Body of pancreas (tissue), 4 donors: ENCODE data around the gene C19orf12. TPM values are rescaled to one million over a fixed set of nuclear protein-coding genes. Genes with fewer than 3 reads are reported as not detected.
A peak's percentile ranks its signal among the peaks of the same experiment; 100 is the strongest.
"Not testable (repeated sequence)": the region's sequence is repeated elsewhere in the genome, so short reads cannot be mapped to it uniquely, and the experiment has no call there.

Experiments used
- ATAC-seq: fragments of 150-250 bp; one replicate; pipeline ENCODE4 v1.9.1; 2016
- DNase-seq, 4 donors: peaks; one replicate each; pipeline ENCODE4 v3.0.0-alpha.2; 2019
- H3K27ac ChIP-seq, 4 donors: fragments of 200-600 bp; sonication (generic); 1 replicate in 3 of 4; 2 replicates in 1 of 4; pipeline versions ENCODE4 v1.5.1 to v1.6.1; 2016 to 2019; ENCODE audit warnings: mild to moderate bottlenecking in 1 of 4, mixed read lengths in 1 of 4, moderate library complexity in 1 of 4
- H3K27me3 ChIP-seq, 2 donors: fragments of 200-600 bp; sonication (generic); one replicate each; pipeline ENCODE4 v1.6.0; 2016; ENCODE audit warnings: mild to moderate bottlenecking in 1 of 2
- H3K36me3 ChIP-seq, 2 donors: fragments of 200-600 bp; sonication (generic); replicated peaks in 1 of 2; 2 replicates each; pipeline ENCODE4 v1.5.1; 2016; ENCODE audit warnings: low read depth in 2 of 2; ENCODE audit not compliant: insufficient read depth in 1 of 2
- H3K4me1 ChIP-seq: fragments of 200-600 bp; sonication (generic); one replicate; pipeline ENCODE4 v1.6.0; 2016
- H3K4me3 ChIP-seq, 2 donors: fragments of 200-600 bp; sonication (generic); 1 replicate in 1 of 2; 2 replicates in 1 of 2; pipeline ENCODE4 v1.5.1; 2016 to 2019
- H3K9me3 ChIP-seq, 3 donors: fragments of 200-600 bp; sonication (generic); 1 replicate in 2 of 3; 2 replicates in 1 of 3; pipeline ENCODE4 v1.5.1; 2016
- CTCF ChIP-seq, 7 experiments: fragments of 450-650 bp in 4 of 7; fragments of 200-600 bp in 3 of 7; sonication (generic) in 3 of 7; IDR thresholded peaks; one replicate each; pipeline ENCODE4 v1.5.1; 2016 to 2019; ENCODE audit warnings: antibody characterized with exemption in 7 of 7
- POLR2A ChIP-seq, 3 donors: fragments of 450-650 bp; IDR thresholded peaks; one replicate each; pipeline ENCODE4 v1.6.1; 2016; ENCODE audit warnings: antibody characterized with exemption in 3 of 3, mild to moderate bottlenecking in 2 of 3
- WGBS, 2 donors: methylation state at CpG; one replicate each; pipeline ENCODE4 v1.1.5; 2017; 5-methylcytosine and 5-hydroxymethylcytosine counted together
- intact Hi-C: fragments of 100-400 bp; cut with DNase I; formaldehyde crosslinking; loops from one replicate; pipeline ENCODE4 v1.15.1; 2023
- total RNA-seq, 2 donors: library from RNA; depleted of rRNA; stranded (reverse); fragments of >200 nt; gene quantifications; one replicate each; pipeline ENCODE4 v1.1.0, GENCODE V29; 2016

C19orf12 gene
- total RNA-seq, 2 donors from 2014 or later = 18.2 to 23.7 TPM

GRCh38 chr19:29673451-29674371, 41.4 kb downstream of the C19orf12 start:
- intact Hi-C loops = no loop called here
- H3K9me3 ChIP-seq = no peaks in the 10 kb centered on the region
- peaks cover 47% of the 10 kb centered on the region for H3K4me1 ChIP-seq
- H3K27ac ChIP-seq = no peak overlapping the region
- WGBS, 2 donors = 89 to 92% methylated on average over 24 to 51 of the region's 57 CpGs
- no peaks in the 10 kb centered on the region for H3K27me3 ChIP-seq
- H3K36me3 ChIP-seq = no peaks in the 10 kb centered on the region
- no peak overlapping the region for H3K4me3 ChIP-seq
- ATAC-seq (no peak), DNase-seq (no peak)
- TF ChIP-seq CTCF (IDR thresholded peaks at IDR 0.05) (no peak), POLR2A (IDR thresholded peaks at IDR 0.05) (no peak)

- intact Hi-C loops = no loop called here
- no peaks in the 10 kb centered on the region for H3K36me3 ChIP-seq
- peak overlapping the region in 1 of 4 donors; percentile 64 for H3K27ac ChIP-seq
- ATAC-seq = no peak
- peaks cover 55% of the 10 kb centered on the region for H3K4me1 ChIP-seq
- no peaks in the 10 kb centered on the region for H3K27me3 ChIP-seq
- H3K9me3 ChIP-seq = no peaks in the 10 kb centered on the region
- peak in 1 of 4 donors; percentile 45 for DNase-seq
- H3K4me3 ChIP-seq = no peak overlapping the region
- WGBS, 2 donors = 86 to 87% methylated on average over 11 of the region's 11 CpGs
- TF ChIP-seq POLR2A (IDR thresholded peaks at IDR 0.05) (no peak), CTCF (IDR thresholded peaks at IDR 0.05) (no peak)
Observed at GRCh38 chr19:29672933-29673336, 42.1 kb downstream of the C19orf12 start.

- TF ChIP-seq POLR2A (IDR thresholded peaks at IDR 0.05) (no peak), CTCF (IDR thresholded peaks at IDR 0.05) (no peak)
- peaks cover 56% of the 10 kb centered on the region for H3K4me1 ChIP-seq
- 83 to 90% methylated on average over 7 to 8 of the region's 8 CpGs for WGBS, 2 donors
- H3K27me3 ChIP-seq = no peaks in the 10 kb centered on the region
- H3K4me3 ChIP-seq = no peak overlapping the region
- DNase-seq = no peak
- intact Hi-C loops = no loop called here
- no peaks in the 10 kb centered on the region for H3K36me3 ChIP-seq
- peak overlapping the region in 3 of 4 donors; percentile 57 to 64 (median 64) for H3K27ac ChIP-seq
- ATAC-seq = no peak
- H3K9me3 ChIP-seq = no peaks in the 10 kb centered on the region
Observed at GRCh38 chr19:29672319-29672932, 42.6 kb downstream of the C19orf12 start.

GRCh38 chr19:29671393-29672160, 43.5 kb downstream of the C19orf12 start:
- WGBS, 2 donors = 32 to 36% methylated on average over 9 to 12 of the region's 12 CpGs
- Histone ChIP-seq H3K4me3 (no peak overlapping the region), H3K36me3 (no peaks in the 10 kb centered on the region), H3K27ac (peak overlapping the region in 3 of 4 donors; percentile 57 to 64 (median 64)), H3K27me3 (no peaks in the 10 kb centered on the region), H3K9me3 (no peaks in the 10 kb centered on the region), H3K4me1 (peaks cover 56% of the 10 kb centered on the region)
- intact Hi-C loops = no loop called here
- peak; percentile 72 for ATAC-seq
- TF ChIP-seq POLR2A (IDR thresholded peaks at IDR 0.05) (no peak), CTCF (IDR thresholded peaks at IDR 0.05) (peak in 2 of 7 experiments; percentile 11)
- DNase-seq = peak; percentile 37 to 69 (median 49)

GRCh38 chr19:29671026-29671392, 44.1 kb downstream of the C19orf12 start:
- peaks cover 59% of the 10 kb centered on the region for H3K4me1 ChIP-seq
- ATAC-seq, intact Hi-C loops, H3K9me3 ChIP-seq, DNase-seq, H3K27me3 ChIP-seq, H3K36me3 ChIP-seq, H3K4me3 ChIP-seq: not testable (repeated sequence)
- H3K27ac ChIP-seq = peak overlapping the region in 3 of 4 donors; percentile 57 to 64 (median 64)
- 47 to 53% methylated on average over 6 of the region's 6 CpGs for WGBS, 2 donors
